HG02759 (cell line): ENCODE results near the gene FHIT.

Experiments
- ATAC-seq: cut with Tn5 transposase; IDR thresholded peaks from one replicate; pipeline ENCODE4 v1.9.1; 2021; ENCODE audit warnings: mild to moderate bottlenecking, moderate library complexity; ENCODE audit not compliant: unreplicated experiment

Gene FHIT

DNA sequence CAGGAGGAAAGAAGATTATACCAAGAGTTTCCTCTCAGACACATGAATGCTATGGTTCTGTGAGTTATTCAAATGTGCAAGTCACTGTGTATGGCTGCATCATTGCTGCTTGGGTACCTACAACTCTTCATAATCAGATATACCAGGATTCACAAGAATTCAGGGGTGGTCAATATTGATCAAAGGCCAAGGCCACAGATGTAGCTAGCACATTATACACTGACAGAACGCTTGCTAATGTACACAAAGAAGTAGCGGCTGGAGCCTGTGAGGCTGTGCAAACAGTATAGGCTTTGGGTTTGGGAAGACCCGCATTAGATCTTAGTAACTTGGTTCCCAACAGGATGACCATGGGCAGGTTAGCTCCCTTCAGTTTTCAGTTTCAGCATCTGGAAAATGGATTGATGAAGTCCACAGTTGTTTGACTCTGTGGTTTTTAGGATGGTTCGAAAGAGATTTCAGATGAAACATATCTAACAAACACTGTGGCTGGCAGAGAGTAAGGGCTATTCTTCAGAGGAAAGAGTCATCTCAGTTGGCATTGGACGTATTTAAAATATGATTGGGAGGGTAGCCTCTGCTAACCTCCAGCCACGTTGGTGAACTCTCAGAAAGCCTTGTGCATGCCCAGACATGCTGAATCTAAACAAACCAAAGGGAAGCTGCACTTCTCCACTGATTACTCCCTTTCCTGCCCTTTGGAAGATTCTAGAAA is 1452.7 kb downstream of the FHIT start:
- ATAC-seq, result no peak

DNA sequence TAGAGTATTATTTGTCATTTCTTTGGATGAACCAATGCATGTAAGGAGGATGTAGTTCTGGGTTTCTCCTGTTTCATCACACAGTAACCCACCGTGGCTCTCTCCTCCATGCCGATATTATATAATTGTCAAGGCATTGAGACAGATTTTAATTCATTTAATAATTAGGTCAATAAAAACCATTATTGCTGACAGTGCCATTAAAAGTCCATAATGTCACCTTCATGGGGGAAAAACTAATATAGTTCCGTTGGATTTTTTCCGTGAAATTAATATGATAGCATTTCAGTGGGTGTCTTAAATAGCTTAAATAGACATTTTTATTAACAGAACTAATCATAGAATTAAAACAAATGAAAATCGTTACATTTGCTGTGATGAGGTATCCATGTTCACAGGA is 1453.7 kb downstream of the FHIT start:
- ATAC-seq, result no peak

DNA sequence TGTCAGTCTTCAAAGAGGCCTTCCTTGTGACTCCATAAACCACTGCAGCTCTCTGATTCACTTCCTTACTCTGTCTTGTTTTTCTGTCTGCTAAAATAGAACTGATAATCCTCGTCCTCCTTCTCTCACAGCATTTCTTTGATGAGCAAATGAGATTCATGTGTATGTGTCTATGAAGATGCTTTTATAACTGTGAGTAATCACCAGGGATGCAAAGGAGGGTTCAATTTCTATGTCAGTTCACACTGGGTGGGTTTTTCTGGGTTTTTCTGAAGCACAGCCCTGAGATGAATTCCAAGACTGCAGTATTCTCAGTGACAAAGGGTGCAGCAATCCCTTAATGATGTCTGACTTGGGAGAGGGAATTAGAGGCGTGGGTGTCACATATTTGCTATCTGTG is 1454.8 kb downstream of the FHIT start:
- ATAC-seq, result no peak

DNA sequence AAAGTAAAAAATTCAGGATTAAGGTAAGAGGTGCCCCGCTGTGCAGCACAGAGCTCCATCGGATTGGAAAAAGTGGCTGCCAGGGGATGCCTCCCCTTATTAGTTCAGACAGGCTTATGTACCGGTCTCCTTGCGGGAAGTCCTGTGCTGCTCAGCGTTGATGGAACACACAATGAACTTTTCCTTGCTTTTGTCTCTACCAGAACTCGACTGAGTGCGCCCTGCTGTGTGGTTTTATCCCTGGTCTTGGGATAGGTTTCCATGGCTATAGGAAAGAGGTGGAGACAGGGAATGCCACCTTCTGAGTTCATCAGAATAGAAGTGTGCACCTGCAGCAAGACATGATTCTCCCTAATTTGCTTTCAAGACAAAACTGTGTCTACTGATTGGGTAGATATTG is 1455.5 kb downstream of the FHIT start:
- ATAC-seq, result no peak

DNA sequence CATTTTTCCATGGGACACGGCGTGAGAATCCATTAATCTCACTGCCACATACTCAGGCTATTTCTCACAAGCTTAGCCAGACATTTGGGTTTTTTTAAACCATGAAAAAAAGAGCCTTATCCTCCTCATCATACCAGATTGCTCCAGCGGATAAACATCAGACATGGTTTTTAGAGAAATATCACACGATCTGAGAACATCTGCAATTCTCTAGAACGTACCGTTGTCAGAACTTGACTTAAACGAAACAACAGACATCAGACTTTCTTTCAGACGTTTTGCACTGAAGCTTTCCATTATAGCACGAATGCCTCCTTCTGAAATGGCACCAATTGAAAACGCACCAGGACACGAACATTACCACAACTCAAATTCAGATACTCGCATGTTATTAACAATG is 1457.3 kb downstream of the FHIT start:
- no peak for ATAC-seq

DNA sequence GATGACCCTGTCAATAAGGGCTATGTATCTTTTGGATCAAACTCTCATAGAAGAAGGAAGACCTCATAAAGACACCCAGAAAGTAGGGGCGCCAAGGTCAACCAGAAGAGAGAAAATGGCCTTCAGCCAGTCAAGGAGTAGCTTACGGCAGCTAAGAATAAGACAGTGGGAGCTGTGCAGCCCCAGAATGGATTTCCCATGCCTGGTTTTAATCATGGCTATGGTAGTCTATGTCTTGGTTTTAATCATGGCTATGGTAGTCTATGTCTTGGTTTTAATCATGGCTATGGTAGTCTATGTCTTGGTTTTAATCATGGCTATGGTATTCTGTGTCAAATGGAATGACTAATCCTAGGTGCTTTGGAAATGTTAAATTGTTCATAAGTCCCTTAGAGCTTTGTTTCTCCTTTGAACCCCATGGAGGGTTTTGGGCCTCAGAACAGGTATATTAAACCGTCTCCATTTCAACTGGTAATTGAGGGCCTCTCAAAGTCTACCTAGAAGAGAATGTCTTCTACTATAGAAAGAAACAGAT is 1459.4 kb downstream of the FHIT start:
- ATAC-seq, result no peak

DNA sequence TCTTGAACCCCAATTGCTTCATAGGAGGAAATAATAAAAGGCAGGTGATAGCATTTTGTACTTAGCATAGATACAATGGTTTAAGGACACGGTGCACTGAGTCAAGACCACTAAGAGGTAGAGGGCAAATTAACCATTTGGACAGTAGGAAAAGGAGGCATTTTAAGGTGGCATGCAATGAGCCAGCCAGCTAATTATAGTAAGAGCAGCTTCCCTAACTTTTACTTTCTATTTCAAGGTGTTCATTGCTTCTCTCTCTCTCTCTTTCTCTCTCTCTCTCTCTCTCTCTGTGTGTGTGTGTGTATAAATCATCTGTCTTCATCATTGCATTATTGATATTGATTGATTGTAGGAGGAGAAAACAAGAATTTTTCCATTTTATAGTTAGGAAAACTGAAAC is 1461.0 kb downstream of the FHIT start:
- no peak for ATAC-seq

DNA sequence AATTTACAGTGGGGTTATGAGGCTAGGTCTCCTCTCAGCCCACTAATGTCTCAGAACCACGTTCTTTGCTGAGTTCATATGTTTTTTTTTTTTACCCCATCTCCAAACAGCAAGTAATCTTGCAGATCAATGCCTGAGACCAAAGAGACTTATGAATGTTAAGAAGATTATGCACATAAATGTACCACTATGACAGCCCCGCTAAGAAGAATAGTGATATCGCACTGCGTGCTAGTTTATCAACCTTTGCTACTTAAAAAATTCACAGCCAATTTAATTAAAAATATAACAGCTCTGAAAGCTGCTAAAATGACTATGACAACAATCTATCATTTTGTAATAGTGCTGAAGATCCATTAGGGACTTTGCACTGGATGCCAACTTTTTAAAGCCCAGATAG is 1462.5 kb downstream of the FHIT start:
- no peak for ATAC-seq

DNA sequence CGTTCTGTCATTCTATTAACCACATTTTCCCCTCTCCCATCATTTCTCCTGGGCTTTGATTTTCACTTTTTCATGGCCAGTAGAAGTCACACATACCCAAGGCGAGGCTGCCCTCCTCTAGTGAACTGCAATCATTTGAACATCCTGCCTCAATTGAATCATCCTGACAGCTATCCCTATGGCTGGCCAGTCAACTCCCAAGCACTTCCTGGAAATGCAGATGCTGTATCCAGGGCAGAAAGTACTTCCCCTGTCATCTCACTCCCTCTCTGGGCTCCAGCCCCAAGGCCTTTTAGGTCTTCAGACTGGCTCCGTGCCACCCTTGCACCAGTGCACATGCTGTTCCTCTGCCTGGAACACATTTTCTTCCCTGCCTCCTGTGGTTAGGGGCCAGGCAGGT is 1463.1 kb downstream of the FHIT start:
- ATAC-seq, result no peak

DNA sequence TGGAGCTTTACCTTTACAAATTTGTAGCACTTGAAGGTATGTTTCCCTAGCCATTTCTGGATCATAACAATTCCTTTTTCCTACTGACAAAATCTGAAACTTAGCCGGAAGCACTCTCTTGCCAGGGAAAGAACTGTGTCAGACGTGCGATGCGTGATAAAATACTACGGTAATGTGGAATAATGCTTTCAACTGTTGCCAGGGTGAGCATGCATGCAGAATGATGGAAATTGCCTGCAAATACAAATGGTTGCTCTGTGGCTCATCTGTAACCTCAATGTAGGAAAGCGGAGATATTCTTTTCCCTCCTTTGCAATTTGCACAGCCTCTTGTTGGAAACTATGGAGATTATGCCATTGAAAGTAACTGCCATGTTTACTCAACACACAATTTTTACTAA is 1464.9 kb downstream of the FHIT start:
- ATAC-seq, result no peak

DNA sequence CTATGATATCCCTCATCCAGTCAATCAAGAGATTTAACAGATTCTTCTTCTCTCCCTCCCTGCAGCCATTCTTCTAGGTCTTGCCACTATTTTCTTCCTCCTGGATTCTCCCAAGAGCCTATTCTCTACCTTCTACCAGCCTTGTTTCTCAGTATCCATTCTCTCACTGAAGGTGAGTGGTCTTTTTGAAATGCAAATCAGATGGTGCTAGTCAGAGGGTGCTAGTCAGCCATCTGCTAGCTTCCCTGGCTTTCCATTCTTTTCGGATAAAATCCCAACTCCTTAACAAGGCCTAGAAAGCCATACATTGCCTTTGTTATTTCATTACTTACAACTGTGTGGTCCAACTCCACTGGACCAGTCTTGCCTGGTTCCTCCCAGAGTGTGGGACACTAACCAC is 1467.1 kb downstream of the FHIT start:
- no peak for ATAC-seq

DNA sequence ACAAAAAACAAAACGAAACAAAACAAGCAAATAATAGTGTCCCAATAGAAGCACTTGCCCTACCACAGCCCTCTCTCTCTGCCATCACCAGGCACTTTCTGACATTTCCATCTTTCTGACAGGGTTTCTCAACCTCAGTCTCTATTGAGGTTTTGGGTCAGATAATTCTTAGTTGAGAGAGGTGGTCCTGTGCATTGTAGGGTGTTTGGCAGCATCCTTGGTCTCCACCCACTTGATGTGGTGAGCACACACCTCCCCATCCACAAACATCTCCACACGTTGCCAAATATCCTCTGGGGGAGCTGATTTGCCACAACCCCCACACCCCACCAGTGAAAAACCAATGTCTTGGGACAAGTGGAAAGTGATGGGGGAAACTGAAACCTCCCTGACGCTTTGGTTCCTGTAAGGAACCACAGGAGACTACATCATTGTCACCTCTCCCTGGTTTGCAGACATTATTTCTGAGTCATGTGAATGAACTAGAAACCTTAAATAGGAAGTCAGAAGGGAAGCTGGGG is 1467.7 kb downstream of the FHIT start:
- no peak for ATAC-seq

DNA sequence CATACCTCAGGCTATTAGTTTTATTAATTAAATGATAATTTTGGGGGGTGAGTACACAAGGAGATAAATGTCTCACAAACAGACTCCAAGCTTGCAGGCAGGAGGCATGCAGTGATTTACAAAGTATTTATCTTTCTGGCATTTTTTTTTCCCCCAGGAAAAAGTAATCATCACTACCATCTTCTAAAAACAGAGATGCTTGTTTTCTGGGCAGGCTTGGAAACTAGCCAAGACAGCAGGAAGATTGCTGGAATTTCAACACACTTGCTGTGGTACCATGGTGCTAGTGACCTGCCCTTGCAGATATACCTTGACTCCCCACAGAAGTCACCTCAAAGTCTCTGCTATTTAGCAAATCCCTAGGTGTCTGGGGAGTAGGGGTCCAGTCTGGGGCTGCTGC is 1468.6 kb downstream of the FHIT start:
- ATAC-seq, result no peak

DNA sequence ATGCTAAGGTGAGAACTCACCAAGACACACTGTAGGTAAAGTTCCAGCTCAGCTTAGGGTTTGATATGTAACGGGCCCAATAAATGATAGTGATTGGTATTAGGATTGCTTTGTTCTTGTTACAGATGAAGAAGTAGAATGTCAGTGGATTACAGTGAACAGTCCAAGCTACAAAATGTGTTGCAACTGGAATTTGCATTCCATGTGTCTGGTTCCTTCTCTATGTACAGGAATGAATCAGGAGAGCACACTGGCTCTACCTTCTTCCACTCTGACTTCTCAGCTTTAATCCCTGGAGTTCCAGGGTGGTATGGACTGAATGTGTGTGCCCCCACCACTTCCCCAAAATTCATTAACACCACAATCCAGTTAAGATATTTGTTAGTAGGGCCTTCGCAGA is 1471.0 kb downstream of the FHIT start:
- no peak for ATAC-seq

DNA sequence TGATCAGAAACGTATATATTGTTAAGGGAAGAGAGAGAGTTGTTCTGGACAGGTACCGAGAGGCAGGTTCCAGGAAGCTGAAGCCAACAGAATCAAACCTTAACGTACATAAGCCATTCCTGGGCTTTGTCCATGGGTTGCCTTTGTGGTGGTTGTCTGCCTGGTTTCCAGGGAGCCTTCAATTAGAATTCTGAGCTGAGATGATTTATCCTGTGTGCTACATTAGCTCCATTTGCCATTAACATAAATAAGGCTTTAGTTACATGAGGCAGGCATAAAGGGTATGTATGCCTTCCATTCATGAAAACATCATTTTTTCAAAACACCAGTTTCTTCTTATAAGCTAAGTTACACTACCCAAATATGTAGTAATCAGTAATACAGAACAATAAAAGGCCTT is 1472.0 kb downstream of the FHIT start:
- ATAC-seq, result no peak

DNA sequence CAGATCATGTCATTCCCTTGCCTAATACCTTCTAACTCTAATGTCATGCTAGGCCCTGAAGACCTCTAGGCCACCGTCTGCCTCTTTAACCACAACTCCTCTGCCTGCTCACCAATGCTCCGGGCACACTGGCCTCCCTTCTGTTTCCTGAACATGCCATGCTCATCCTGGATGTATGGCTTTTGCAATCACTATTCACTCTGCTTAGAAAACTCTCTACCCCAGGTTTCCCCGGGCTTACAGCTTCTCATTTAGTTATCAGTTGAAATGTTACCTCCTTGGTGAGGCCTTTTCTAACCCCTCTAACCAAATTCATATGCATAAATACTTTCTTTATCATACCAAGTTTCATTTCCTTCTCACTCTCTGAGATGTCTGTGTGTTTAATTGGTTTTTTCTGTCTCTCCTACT is 1473.6 kb downstream of the FHIT start:
- no peak for ATAC-seq

DNA sequence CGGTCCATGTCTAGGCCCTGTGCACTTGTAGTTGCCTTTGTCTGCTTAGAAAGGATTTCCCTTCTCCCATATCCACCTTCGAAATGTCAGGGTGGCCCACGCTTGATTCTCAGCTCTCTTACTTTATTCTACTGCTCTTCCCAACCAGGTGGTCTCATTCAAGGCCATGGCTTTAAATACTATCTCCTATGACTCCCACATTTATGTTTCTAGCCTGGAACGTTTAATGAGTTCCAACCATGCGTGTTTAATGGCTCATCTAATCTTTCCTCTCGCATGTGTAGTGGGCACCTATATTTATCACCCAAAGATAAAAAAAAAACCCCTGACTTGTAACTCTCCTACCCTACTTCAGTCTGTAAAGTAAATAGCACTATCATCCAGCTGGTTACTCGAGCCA is 1474.2 kb downstream of the FHIT start:
- no peak for ATAC-seq

DNA sequence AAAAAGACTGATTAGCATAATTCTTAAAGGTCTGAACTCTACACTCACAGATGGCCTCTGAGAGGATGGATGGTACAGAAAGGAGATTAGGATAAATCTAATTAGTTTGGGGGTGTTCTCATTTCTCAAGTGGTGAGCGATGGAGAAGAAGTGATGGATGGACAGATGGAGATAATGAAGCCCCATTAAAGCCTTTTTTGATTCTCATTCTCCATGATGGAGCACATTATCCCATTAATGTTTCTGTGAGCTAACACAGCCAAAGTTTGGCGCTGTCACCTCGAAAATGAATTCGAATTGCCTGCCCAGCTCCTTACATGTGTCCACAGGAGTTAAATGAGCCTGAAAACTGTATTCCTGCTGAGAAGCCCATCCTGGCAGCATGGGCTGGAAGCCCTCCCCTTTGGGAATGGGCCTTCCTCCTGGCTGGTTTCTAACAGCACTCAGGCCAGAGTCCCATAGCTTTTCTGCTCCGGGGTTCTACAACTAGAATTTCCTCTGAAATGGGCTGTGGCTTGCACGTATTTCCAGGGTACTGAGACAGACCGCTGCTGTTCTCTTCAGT is 1475.4 kb downstream of the FHIT start:
- no peak for ATAC-seq

DNA sequence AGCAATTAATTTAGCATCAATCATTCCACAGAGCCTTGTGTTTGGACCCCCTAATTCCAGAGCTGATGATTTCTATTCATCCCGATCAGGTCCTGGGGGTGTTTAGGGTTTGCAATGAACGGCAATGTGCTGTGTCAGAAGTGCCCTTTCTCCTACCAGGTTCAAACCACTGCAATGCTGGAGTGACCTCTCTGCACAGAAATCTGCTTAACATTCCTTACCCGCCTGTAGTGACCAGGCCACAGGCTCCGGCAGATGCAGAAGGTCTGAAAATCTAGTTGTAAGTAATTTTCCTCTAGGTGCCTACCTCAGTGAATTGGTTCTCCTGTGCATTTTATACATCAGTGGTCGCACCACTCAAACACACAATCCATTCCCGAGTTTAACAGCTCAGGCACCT is 1476.1 kb downstream of the FHIT start:
- no peak for ATAC-seq

DNA sequence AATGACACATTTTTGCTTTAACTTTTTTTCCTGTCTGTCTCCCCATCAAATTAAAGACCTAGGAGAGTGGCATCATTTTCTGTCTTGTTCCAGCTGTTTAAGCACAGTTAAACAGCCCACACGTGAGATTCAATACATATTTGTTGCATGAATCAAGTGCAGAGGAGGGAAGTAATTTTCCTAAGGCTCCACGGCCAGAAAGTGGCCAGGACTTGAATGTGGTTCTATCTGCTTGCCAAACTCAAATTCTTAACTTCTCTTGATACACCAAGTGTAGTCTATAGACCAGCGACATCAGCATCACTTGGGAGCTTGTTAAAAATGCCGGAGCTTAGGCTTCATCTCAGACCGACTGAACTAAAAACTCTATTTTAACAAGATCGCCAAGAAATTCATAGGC is 1476.6 kb downstream of the FHIT start:
- no peak for ATAC-seq

DNA sequence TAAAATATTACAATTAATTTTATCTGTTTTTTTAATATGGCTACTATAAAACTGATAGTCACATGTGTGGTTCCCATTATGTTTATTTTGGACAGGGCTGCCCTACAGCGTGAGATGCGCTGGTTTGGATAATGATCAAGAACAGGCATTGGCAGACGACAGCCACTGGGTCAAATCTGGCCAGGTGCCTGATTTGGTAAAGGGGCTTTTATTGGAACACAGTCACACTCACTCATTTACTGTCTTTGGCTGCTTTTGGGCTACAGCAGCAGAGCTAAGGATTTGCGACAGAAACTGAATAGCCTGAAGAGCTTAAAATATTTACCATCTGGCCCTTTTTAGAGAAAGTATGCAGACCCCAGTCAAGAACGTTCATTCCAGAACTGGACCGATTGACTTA is 1477.3 kb downstream of the FHIT start:
- ATAC-seq, result no peak
